NT2/D1 (cell line): ENCODE data around the gene EFCAB6.

ENCODE experiments used
- DNase-seq: peaks from one replicate; pipeline ENCODE4 v3.0.0-alpha.2; 2011; ENCODE audit warnings: low read depth, low spot score
- H3K27me3 ChIP-seq: 2 replicates; pipeline ENCODE4 v1.6.0; 2011; ENCODE audit warnings: mild to moderate bottlenecking; ENCODE audit not compliant: insufficient read length, insufficient read depth
- H3K36me3 ChIP-seq: 2 replicates; pipeline ENCODE4 v1.6.1; 2011; ENCODE audit warnings: mild to moderate bottlenecking, low read length, mixed read lengths; ENCODE audit not compliant: insufficient read depth, insufficient read length
- H3K4me1 ChIP-seq: 2 replicates; pipeline ENCODE4 v1.5.1; 2011; ENCODE audit not compliant: insufficient read depth, insufficient read length
- H3K4me3 ChIP-seq: 2 replicates; pipeline ENCODE4 v1.5.1; 2011; ENCODE audit warnings: low read depth; ENCODE audit not compliant: insufficient read length
- H3K9ac ChIP-seq: 2 replicates; pipeline ENCODE4 v1.6.0; 2011; ENCODE audit warnings: low read depth; ENCODE audit not compliant: insufficient read length
- H3K9me3 ChIP-seq: 2 replicates; pipeline ENCODE4 v1.5.1; 2011; ENCODE audit warnings: mild to moderate bottlenecking, low read length; ENCODE audit not compliant: insufficient read depth
- SUZ12 ChIP-seq: IDR thresholded peaks from 2 replicates; pipeline ENCODE4 v1.6.1; 2011; ENCODE audit not compliant: insufficient read length, insufficient read depth; ENCODE audit errors: extremely low read depth
- YY1 ChIP-seq: IDR thresholded peaks from 2 replicates; pipeline ENCODE4 v1.6.1; 2011; ENCODE audit not compliant: insufficient read length, insufficient read depth
- ZNF274 ChIP-seq: IDR thresholded peaks from 2 replicates; pipeline ENCODE4 v1.6.1; 2011; ENCODE audit warnings: mild to moderate bottlenecking, low read depth, low read length

The EFCAB6 gene

DNA sequence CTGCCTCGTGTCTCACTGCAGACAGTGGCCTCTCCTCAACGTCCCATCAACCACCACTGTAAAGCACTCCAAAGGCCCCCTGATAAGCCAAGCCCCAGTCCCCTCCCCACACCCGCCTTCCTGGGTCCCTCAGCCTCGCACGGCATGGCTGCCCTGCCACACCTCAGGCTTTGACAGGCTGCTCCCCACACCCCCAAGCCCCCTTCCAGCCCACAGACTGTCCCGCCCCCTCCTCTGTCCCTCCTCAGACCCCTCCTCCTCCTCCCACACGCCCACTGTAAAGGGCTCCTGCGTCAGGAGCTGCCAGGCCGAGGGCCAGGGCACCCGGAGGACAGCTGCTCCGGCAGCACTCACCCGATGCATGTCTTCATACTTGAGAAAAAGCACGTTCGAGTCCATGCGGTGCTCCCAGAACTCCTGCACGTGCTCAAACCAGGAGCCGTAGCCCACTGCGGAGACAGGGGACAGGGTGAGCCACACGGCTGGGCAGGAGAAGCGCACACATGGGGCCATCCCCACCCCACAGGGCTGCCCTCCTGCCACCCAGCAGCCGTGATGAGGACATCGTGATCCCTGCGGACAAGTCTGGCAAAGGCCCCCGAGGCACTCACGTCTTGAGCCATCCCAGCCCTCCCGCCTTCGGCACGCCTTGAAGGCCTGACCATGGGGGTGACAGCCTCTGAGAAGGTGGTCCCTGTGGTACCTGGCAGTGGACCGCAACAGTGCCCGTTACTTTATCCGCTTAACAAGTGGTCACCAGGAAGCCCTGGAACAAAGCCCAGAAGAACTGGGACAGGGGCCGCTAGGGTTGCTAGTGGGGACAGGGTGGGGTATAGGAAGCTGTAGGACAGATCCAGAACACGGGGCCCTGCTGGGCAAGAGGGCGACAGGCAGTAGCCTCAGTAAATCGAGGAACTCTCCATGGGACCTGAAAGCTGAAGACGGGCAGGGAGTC, 21.5 kb upstream of the EFCAB6 start:
- no peak for TF ChIP-seq ZNF274
- no peak for TF ChIP-seq YY1
- TF ChIP-seq SUZ12 = no peak
- DNase-seq = no peak
- H3K4me3 ChIP-seq = no peak overlapping the region
- H3K27me3 ChIP-seq = no peaks in the 10 kb centered on the region
- H3K36me3 ChIP-seq = peaks cover 46% of the 10 kb centered on the region
- no peaks in the 10 kb centered on the region for H3K9me3 ChIP-seq
- H3K9ac ChIP-seq = no peak overlapping the region
- H3K4me1 ChIP-seq = no peaks in the 10 kb centered on the region

DNA sequence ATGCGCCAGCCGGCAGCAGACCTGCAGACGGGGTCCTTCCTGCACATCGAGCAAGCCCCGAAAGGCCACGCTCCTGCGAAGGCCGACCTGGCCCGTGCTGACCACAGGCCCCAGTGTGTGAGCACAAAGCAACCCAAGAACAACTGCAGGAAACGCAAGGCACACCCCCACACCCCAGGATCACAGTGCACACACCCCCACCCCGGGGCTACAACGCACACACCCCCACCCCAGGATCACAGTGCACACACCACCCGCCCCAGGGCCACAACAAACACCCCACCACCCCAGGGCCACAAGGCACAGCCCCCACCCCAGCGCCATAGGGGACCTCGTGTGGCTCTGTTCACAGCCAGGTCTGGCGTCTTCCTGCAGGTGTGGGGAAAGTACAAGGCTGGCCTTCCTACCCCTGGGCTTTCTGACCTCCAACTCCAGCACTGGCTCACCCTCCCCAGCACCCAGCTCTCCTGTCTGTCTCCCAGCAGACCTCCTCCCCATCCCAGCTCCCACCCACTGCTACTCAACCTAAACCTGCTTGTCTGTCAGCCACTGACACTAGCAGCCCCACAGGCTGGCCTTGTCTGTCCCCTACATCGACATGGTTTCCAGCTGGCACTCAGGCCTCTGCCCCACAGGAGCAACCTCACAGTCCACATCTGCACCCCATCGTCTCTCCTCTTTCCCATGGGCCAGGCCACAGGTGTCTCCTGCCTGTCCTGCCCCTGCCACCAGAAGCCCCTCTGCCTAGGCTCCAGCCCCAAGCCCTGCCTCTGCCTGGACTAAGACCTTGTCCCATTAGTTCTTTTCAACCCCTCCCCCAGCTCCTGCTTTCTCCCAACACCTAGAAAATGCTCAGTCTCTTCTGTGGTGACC, 20.5 kb upstream of the EFCAB6 start:
- Histone ChIP-seq H3K36me3 (peaks cover 40% of the 10 kb centered on the region), H3K4me3 (no peak overlapping the region), H3K4me1 (no peaks in the 10 kb centered on the region), H3K27me3 (no peaks in the 10 kb centered on the region), H3K9me3 (no peaks in the 10 kb centered on the region), H3K9ac (no peak overlapping the region)
- TF ChIP-seq ZNF274 = no peak
- TF ChIP-seq YY1 = no peak
- no peak for TF ChIP-seq SUZ12
- DNase-seq = no peak

DNA sequence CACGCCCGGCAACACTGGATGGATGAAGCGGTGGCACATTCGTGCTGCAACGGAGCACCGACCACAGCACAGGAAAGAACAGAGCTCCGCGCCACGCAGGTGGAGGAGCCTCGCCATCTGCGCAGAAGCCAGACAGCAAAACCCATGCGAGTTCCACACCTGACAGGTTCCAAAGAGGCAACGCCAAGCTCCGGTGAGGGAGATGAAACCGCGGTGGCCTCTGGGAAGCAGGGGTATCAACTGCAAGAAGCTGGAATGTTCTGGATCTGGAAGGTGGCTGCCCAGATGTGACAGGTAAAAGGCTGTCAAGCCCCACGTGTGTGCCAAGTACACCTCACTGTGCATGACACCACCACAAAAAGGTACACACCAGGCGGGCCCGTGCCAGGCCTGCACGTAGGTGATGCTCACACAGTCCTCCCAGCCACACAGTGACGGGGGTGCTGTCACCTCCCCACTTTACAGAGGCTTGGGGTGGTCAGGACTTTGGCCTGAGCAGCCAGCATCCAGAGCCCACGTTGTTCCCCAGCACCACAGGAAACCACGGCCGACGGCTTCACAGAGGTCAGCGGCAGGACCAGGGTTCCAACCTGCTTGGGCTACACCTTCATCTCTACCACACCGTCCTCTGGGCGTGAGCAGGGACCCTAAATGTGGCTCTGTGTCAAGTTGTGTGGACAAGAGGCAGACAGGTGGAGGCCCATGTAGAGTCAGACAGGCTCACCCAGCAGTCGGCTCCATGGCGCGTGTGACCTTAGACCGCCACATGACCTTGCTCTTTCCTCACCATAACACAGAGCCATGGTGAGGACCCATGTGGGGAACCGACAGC, 19.7 kb upstream of the EFCAB6 start:
- no peaks in the 10 kb centered on the region for H3K9me3 ChIP-seq
- no peaks in the 10 kb centered on the region for H3K4me1 ChIP-seq
- no peak overlapping the region for H3K4me3 ChIP-seq
- H3K27me3 ChIP-seq = no peaks in the 10 kb centered on the region
- peaks cover 32% of the 10 kb centered on the region for H3K36me3 ChIP-seq
- no peak for TF ChIP-seq YY1
- TF ChIP-seq SUZ12 = no peak
- TF ChIP-seq ZNF274 = no peak
- DNase-seq = no peak
- no peak overlapping the region for H3K9ac ChIP-seq

DNA sequence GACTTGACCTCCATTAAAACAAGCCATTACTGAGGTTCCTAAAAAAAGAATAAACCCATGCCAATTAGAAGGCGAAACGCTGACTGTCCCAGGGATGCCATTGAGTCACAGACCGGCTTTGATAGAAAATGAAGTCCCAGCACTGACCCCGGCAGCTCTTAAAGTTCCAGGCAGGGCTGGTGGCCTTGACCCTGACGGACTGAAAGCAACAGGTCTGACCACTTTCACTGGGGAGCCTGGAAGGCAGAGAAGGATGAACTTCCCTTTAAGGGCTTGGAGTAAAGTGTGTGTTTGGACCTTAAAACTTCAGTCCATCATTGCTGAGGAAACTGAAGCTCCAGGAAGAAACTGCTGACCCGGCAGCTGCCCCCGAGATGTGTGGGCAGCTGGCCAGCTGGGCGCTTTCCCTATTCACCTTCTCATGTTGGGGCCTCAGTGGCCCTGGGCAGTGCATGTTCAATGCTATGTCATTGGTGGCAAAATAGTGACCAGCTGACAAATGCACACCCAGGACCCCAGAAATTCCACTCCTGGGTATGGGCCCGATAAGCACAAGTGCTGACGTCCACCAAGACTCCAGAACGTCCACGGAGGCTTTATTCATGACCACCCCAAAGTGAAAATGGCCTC, 18.9 kb upstream of the EFCAB6 start:
- Histone ChIP-seq H3K4me1 (no peaks in the 10 kb centered on the region), H3K27me3 (no peaks in the 10 kb centered on the region), H3K9ac (no peak overlapping the region)

DNA sequence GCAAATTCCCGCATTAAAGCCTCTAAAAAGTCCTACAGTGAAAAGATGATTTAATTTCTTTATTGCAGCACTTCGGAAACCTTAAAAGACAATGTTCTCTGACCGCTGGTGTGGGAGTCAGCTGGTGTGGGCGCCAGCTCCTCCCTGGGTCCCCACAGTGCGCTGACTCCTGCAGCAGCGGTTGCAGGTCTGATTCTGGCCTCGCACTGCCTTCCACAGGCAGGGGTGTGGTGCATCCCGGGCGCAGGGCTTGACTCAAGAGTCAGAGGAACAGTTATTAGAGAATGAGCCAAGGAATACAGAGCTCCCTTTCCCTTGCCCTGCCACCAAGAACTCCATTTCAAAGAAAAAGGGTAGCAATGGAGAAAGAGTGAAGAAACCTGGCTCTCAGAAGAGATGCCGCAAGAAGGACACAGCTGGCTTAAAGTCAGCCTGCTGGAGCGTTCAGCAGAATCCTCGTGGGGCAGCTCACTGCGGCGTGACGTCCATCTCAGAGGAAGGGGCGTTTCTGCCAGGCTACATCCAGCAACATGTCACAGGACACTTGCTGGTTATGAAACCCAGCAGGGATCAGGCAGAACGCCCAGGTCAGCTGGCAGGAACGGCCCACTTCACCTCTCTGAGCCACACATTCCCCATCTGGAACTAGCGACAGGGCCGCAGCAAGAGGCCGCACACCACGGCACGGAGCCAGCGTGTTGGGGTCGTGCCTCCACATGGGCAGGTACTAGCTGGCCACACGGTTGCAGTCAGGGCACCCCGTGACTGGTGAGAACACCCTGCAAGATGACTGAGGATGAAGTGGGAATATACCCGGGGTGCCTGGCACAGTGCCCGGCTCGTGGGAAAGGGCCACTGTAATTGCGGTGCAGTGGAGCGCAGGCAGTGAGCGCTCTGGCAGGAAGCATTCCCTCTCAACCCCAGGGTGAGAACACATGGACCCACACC, 18.1 kb upstream of the EFCAB6 start:
- Histone ChIP-seq H3K4me3 (no peak overlapping the region), H3K27me3 (no peaks in the 10 kb centered on the region), H3K9me3 (no peaks in the 10 kb centered on the region), H3K9ac (no peak overlapping the region), H3K36me3 (peaks cover 35% of the 10 kb centered on the region), H3K4me1 (no peaks in the 10 kb centered on the region)
- no peak for TF ChIP-seq ZNF274
- TF ChIP-seq SUZ12 = no peak
- no peak for TF ChIP-seq YY1
- DNase-seq = no peak

More for the DNA sequence above, 18.9 kb upstream of the EFCAB6 start:
- H3K4me3 ChIP-seq = no peak overlapping the region
- TF ChIP-seq YY1 (no peak), SUZ12 (no peak), ZNF274 (no peak)
- H3K9me3 ChIP-seq = no peaks in the 10 kb centered on the region
- H3K36me3 ChIP-seq = peaks cover 32% of the 10 kb centered on the region
- no peak for DNase-seq
